HL-60 (cell line): Measurements from ENCODE around the gene BTBD3.

Source experiments
- DNase-seq, 2 experiments: peaks; one replicate each; pipeline ENCODE4 v3.0.0-alpha.2; 2010 to 2020; ENCODE audit warnings: low read depth in 1 of 2, low spot score in 1 of 2
- H3K27ac ChIP-seq: fragments of 250-450 bp; sonication (Bioruptor Pico); replicated peaks from 2 replicates; pipeline ENCODE4 v1.5.1; 2020; ENCODE audit warnings: mild to moderate bottlenecking, moderate library complexity
- H3K27me3 ChIP-seq: fragments of 250-450 bp; sonication (Bioruptor Pico); 2 replicates; pipeline ENCODE4 v1.5.1; 2021; ENCODE audit warnings: mild to moderate bottlenecking, moderate library complexity; ENCODE audit not compliant: insufficient read depth, poor library complexity, severe bottlenecking
- H3K4me3 ChIP-seq: replicated peaks from 2 replicates; pipeline ENCODE4 v1.5.1; 2011; ENCODE audit warnings: mild to moderate bottlenecking, control low read depth, low read length; ENCODE audit not compliant: insufficient read depth
- GABPA ChIP-seq: IDR thresholded peaks from 2 replicates; pipeline ENCODE4 v1.6.1; 2012; ENCODE audit warnings: low read depth
- POLR2AphosphoS5 ChIP-seq: IDR thresholded peaks from 2 replicates; pipeline ENCODE4 v1.6.1; 2012; ENCODE audit warnings: low read depth
- SPI1 ChIP-seq: IDR thresholded peaks from 2 replicates; pipeline ENCODE4 v1.6.1; 2012; ENCODE audit warnings: low read depth, mild to moderate bottlenecking, borderline replicate concordance
- TF ChIP-seq, protein P1 (sequence below): IDR thresholded peaks from one replicate; pipeline ENCODE4 v1.5.1; 2011; ENCODE audit warnings: low read length, control low read depth, inconsistent platforms; ENCODE audit not compliant: insufficient read depth
- TF ChIP-seq, protein P2 (sequence below): IDR thresholded peaks from 2 replicates; pipeline ENCODE4 v1.6.1; 2012; ENCODE audit warnings: low read depth; ENCODE audit not compliant: insufficient replicate concordance

The BTBD3 gene

DNA sequence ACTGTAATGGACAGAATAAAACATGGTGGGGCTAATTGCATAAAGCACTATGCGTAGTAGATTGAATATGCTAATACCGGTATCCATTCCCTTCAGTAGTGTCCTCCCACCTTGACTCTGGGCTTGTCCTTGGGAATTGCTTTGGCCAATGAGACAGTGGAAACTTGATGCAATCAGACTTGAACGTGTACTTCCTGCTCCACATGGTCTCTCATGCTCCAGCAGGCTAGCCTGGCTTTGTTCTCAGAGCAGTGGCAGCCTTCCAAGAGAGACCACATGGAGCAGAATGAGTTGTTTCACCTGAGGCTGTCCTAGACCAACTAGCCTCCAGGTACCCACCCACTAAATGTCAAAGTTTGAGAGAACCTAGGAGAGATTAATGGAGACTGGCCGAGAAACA, 37.0 kb upstream of the BTBD3 start:
- no peak overlapping the region for H3K27ac ChIP-seq
- no peak overlapping the region for H3K4me3 ChIP-seq
- TF ChIP-seq SPI1 (no peak), POLR2AphosphoS5 (no peak)
- TF ChIP-seq, protein P1, sequence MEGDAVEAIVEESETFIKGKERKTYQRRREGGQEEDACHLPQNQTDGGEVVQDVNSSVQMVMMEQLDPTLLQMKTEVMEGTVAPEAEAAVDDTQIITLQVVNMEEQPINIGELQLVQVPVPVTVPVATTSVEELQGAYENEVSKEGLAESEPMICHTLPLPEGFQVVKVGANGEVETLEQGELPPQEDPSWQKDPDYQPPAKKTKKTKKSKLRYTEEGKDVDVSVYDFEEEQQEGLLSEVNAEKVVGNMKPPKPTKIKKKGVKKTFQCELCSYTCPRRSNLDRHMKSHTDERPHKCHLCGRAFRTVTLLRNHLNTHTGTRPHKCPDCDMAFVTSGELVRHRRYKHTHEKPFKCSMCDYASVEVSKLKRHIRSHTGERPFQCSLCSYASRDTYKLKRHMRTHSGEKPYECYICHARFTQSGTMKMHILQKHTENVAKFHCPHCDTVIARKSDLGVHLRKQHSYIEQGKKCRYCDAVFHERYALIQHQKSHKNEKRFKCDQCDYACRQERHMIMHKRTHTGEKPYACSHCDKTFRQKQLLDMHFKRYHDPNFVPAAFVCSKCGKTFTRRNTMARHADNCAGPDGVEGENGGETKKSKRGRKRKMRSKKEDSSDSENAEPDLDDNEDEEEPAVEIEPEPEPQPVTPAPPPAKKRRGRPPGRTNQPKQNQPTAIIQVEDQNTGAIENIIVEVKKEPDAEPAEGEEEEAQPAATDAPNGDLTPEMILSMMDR = no peak
- DNase-seq = no peak
- H3K27me3 ChIP-seq = no peaks in the 10 kb centered on the region

DNA sequence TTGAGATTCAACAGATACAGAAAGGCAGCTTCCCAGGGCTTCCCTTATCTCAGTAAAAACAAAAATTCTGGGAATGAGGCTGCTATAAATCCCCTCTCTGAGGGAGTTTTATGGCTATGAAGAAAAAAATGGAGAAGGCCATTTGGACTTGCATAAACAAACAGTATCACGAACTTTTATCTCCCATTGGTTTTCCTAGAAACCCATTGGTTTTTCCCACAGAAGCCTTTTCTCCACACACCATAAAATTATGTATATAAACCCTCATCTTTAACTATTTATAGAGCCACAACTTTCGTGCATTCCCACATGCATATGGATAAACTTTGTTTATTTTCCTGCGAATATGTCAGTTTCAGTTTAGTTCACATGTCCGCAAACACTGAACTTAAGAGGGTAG, 36.2 kb upstream of the BTBD3 start:
- Histone ChIP-seq H3K27me3 (no peaks in the 10 kb centered on the region), H3K4me3 (no peak overlapping the region), H3K27ac (no peak overlapping the region)
- no peak for TF ChIP-seq SPI1
- no peak for TF ChIP-seq GABPA
- no peak for TF ChIP-seq POLR2AphosphoS5
- TF ChIP-seq, protein P2, sequence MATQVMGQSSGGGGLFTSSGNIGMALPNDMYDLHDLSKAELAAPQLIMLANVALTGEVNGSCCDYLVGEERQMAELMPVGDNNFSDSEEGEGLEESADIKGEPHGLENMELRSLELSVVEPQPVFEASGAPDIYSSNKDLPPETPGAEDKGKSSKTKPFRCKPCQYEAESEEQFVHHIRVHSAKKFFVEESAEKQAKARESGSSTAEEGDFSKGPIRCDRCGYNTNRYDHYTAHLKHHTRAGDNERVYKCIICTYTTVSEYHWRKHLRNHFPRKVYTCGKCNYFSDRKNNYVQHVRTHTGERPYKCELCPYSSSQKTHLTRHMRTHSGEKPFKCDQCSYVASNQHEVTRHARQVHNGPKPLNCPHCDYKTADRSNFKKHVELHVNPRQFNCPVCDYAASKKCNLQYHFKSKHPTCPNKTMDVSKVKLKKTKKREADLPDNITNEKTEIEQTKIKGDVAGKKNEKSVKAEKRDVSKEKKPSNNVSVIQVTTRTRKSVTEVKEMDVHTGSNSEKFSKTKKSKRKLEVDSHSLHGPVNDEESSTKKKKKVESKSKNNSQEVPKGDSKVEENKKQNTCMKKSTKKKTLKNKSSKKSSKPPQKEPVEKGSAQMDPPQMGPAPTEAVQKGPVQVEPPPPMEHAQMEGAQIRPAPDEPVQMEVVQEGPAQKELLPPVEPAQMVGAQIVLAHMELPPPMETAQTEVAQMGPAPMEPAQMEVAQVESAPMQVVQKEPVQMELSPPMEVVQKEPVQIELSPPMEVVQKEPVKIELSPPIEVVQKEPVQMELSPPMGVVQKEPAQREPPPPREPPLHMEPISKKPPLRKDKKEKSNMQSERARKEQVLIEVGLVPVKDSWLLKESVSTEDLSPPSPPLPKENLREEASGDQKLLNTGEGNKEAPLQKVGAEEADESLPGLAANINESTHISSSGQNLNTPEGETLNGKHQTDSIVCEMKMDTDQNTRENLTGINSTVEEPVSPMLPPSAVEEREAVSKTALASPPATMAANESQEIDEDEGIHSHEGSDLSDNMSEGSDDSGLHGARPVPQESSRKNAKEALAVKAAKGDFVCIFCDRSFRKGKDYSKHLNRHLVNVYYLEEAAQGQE = no peak
- no peak for DNase-seq

DNA sequence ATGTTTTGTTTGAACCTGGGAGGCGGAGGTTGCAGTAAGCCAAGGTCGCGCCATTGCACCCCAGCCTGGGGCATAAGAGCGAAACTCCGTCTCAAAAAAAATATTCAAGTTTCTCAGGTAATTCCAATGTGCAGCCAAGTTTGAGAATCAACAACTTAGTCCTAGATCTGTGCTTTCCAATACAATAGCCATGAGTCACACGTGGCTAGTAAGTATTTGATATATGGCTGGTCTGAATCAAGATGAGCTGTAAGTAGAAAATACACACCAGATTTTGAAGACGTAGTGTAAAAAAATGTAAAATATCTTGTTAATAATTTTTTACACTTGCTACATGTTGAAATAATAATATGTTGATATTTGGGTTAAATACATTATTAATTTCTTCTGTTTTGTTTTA, 35.0 kb upstream of the BTBD3 start:
- no peak overlapping the region for H3K27ac ChIP-seq
- no peak overlapping the region for H3K4me3 ChIP-seq
- TF ChIP-seq, protein P2 = no peak
- TF ChIP-seq GABPA = no peak
- no peaks in the 10 kb centered on the region for H3K27me3 ChIP-seq
- no peak for DNase-seq

DNA sequence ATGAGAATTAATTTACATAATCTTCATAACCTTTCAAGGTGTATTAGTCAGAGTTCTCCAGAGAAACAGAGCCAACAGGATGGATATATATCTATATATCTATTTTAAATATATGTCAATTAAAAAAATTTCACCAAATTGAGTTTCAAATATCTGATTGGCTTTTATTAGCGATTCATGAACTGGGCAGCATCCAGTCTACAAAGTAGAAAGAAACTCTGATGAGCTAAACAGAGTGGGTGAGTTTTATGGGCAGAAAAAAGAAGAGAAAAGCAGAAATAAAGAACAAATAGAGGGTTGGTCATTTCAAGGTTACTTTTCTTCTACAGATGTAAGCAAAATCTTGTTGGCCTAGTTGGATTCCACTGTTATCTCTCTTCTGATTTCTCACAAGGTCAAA, 29.0 kb upstream of the BTBD3 start:
- no peak for DNase-seq
- H3K27me3 ChIP-seq = no peaks in the 10 kb centered on the region
- no peak for TF ChIP-seq SPI1
- TF ChIP-seq GABPA = no peak
- TF ChIP-seq, protein P2 = no peak
- no peak for TF ChIP-seq POLR2AphosphoS5
- TF ChIP-seq, protein P1 = no peak

More for the DNA sequence above, 29.0 kb upstream of the BTBD3 start:
- Histone ChIP-seq H3K27ac (no peak overlapping the region), H3K4me3 (no peak overlapping the region)
